ENCODE data around the gene PLAGL2.
"Not testable (repeated sequence)": the region's sequence is repeated elsewhere in the genome, so short reads cannot be mapped to it uniquely, and the experiment has no call there.

PLAGL2 gene

DNA sequence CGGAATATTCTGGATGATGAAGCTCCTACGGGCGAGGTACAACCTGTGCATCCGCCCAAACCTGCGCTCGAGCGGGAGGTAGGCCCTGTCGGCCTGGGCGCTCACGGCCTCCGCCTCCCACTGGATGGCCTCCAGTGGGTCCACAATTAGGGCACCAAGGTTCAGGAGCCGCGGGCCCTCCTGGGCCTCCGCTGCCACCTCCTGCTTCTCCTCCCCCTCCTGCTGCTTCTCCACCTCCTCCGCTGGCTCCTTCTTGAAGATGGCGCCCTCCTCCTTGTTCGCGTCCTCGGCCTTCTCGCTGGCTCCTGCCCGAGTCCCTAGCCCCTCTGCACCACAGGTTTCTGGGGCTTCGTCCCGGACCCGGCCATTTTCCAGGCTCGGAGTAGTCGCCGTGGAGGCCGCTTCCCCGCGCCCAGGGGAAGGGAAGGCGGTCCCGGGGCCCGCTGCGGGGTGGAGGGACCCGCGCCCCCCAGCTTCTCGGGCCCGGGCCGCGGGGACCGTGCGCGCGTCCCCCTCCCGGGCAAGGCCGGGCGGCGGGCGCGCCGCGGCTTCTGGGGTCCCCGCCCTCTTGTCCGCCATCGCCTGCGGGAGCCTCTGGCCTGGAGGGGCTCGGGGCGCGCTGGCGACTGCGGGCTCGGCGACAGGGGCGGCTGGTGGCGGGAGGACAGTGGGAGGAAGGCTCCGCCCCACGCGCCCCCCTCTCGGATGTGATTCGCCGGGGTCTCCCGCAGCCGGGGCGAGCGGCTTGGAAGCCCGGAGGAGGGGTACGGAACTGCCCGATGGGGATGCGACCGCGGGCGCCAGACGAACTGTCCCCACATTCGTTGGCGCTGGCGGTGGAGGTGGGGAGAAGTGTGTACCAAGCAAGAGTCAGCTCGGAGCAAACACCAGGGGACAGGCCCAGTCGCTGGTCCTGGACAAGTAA, 17.6 kb downstream of the PLAGL2 start:
- peak overlapping the region; percentile 44; the same call in 1 of the 2 replicates for H3K4me3 ChIP-seq (ENCODE audit: low read length)
- TF ChIP-seq ZNF274 (IDR thresholded peaks at IDR 0.05; ENCODE audit: low read depth, low read length) = no peak

DNA sequence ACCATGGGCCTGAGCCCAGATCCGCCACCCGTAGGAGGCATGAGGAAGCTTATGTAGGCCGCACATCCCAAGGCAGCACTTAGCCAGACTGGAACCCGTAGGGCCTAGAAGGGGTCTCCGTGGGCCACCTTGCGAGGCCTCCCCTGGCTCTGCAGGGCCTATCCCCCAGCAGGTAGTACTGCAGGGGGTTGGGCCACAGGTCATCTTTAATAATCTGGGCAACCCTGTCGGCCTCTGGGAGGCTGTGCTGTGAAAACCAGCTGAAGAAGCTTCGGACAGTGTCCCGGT, 18.5 kb downstream of the PLAGL2 start:
- no peak for TF ChIP-seq ZNF274 (IDR thresholded peaks at IDR 0.05; ENCODE audit: low read depth, low read length)
- no peak overlapping the region for H3K4me3 ChIP-seq (ENCODE audit: low read length)

DNA sequence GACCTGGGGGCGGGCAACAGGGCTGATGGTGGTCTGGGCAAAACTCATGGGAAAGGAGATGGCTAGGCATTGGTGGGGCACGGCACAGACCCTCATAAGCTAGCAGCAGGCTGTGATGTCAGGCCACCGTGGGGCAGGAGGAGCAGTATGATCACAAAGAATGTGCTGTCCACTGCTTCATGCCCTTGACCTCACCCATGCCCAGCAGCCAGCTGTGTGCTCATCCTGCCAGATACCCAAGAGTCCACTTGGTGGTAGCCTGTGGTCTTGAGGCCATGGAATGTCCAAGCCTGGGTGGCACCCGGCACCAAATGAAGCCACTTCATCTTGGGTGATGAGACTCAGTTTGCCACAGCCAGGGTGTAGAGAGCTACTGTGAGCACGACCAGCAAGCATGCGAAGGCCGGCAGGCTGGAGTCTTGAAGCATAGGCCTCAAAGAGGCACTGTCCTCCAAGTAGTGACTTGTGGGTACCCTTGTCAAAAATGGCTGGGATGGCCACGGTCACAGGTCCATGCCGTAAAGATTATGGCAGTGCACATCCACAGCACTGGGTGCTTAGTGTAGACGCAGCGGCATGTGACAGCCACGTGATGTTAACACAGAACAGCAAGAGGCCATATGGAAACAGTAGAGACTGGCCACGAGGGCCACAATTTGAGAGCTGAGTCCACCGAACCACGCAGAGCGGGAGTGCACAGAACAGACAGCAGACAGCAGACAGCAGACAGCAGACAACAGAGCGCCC, 19.0 kb downstream of the PLAGL2 start:
- no peak overlapping the region for H3K4me3 ChIP-seq (ENCODE audit: low read length)
- no peak for TF ChIP-seq ZNF274 (IDR thresholded peaks at IDR 0.05; ENCODE audit: low read depth, low read length)

DNA sequence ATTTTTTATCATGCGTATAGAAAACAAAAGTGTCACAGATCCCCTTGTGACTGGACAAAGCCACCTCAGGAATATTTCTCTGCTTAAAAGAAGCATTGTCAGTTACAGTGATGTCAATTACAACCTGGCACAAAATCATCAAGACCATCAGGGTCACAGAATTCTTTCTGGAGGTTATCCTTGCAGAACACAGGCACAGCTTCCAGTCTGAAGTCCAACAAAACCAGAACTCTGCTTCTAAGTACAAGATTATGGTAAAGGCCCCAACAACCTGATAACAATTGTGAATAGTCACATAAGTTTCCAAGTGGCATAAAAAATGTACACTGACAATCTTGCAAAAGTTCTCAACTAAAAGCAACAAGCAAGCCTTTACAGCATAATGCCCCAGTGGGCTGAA, 21.0 kb downstream of the PLAGL2 start:
- TF ChIP-seq ZNF274 (IDR thresholded peaks at IDR 0.05; ENCODE audit: low read depth, low read length) = no peak
- no peak overlapping the region for H3K4me3 ChIP-seq (ENCODE audit: low read length)

GRCh38 chr20:32184961-32185603, 22.5 kb downstream of the PLAGL2 start:
- no peak for TF ChIP-seq ZNF274 (IDR thresholded peaks at IDR 0.05; ENCODE audit: low read depth, low read length)
- H3K4me3 ChIP-seq (ENCODE audit: low read length) = no peak overlapping the region

DNA sequence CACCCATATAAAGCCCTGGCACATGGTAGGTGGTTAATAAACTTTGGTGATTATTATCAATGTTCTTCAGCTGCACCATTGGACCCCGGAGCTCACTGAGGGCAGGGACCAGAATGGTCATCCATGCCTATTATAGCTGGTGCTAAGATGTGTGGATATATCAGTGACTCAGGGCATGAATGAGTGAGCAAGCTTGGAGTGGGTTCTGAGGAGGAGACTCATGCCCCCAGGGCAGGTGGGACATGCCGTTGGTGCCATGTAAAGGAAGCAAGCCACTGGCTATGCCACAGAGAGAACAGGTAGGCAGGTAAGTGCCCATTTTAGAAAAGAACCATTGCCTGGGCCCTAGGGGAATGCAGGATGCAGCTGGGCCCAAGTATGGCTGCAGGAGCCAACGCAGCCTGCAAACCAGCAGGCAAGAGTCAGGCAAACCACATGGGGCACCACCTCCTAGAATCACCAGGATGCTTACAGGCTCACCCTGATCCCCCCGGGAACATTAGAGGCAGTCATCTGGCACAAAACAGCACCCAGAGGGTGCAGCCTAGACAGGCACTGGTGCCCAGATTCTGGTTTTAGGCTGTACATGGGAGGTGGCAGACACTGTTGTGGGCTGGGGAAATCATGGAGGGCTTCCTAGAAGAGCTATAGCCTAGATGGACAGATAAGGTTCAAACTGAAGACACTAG, 23.5 kb downstream of the PLAGL2 start:
- TF ChIP-seq ZNF274 (IDR thresholded peaks at IDR 0.05; ENCODE audit: low read depth, low read length) = no peak
- no peak overlapping the region for H3K4me3 ChIP-seq (ENCODE audit: low read length)

GRCh38 chr20:32181606-32182005, 25.9 kb downstream of the PLAGL2 start:
- no peak overlapping the region for H3K4me3 ChIP-seq (ENCODE audit: low read length)
- no peak for TF ChIP-seq ZNF274 (IDR thresholded peaks at IDR 0.05; ENCODE audit: low read depth, low read length)

DNA sequence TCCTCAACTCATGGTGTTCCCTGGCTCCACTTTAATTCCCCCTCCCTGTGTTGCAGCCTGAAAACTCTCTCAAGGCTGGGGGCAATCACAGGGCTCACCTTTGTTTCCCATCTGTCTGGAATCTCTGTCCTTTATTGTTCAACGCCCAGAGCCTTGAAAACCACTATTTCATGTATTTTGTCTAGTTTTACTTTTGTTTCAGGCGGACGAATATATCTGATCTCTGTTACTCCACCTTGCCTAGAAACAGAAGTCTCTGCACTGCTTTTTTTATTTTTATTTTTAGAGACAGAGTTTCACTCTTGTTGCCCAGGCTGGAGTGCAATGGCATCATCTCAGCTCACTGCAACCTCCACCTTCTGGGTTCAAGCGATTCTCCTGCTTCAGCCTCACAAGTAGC, 27.6 kb downstream of the PLAGL2 start:
- no peak overlapping the region for H3K4me3 ChIP-seq (ENCODE audit: low read length)
- no peak for TF ChIP-seq ZNF274 (IDR thresholded peaks at IDR 0.05; ENCODE audit: low read depth, low read length)

- no peak overlapping the region for H3K4me3 ChIP-seq (ENCODE audit: low read length)
- no peak for TF ChIP-seq ZNF274 (IDR thresholded peaks at IDR 0.05; ENCODE audit: low read depth, low read length)
These were observed 28.0 kb downstream of the PLAGL2 start for GRCh38 chr20:32179515-32179914.

DNA sequence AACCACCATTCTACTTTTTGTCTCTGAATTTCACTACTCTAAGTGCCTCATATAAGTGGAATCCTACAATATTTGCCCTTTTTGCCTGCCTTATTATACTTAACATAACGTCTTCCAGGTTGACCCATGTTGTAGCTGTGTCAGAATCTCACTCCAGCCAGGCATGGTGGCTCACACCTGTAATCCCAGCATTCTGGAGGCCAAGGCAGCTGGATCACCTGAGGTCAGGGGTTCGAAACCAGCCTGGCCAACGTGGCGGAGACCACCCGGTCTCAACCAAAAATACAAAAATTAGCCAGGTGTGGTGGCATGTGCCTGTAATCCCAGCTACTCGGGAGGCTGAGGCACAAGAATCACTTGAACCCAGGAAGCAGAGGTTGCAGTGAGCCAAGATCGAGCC, 29.8 kb downstream of the PLAGL2 start:
- H3K4me3 ChIP-seq (ENCODE audit: low read length) = not testable (repeated sequence)

DNA sequence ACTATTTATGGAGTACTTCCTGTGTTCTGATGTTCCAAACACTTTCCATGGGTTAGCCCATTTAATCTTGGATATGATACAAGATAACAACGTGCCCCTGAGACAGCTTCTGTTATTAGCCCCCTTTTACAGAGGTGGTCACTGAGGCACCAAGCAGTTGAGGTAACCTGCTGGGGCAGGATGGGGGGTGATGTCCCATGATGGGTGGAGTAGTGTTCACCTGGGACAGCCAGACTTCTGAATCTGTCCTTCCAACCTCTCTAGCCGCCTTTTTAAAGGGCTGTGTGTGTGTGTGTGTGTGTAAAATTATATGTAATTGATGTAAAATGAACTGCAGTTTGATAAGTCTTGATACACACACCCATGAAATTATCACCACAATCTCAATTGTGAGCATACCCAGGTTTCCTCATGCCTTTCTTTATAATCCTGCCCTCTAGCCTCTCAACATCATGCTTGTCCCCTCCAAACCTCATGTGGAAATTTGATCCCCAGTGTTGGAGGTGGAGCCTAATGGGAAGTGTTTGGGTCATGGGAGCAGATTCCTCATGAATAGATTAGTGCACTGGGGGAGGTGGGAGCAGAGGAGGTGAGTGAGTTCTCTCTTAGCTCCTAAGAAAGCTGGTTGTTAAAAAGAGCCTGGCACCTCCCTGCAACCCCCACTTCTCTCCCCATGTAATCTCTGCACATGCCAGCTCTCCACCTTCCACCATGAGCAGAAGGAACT, 39.2 kb downstream of the PLAGL2 start:
- no peak overlapping the region for H3K4me3 ChIP-seq (ENCODE audit: low read length)
- TF ChIP-seq ZNF274 (IDR thresholded peaks at IDR 0.05; ENCODE audit: low read depth, low read length) = no peak

GRCh38 chr20:32167552-32167951, 40.0 kb downstream of the PLAGL2 start:
- H3K4me3 ChIP-seq (ENCODE audit: low read length) = no peak overlapping the region
- TF ChIP-seq ZNF274 (IDR thresholded peaks at IDR 0.05; ENCODE audit: low read depth, low read length) = no peak

DNA sequence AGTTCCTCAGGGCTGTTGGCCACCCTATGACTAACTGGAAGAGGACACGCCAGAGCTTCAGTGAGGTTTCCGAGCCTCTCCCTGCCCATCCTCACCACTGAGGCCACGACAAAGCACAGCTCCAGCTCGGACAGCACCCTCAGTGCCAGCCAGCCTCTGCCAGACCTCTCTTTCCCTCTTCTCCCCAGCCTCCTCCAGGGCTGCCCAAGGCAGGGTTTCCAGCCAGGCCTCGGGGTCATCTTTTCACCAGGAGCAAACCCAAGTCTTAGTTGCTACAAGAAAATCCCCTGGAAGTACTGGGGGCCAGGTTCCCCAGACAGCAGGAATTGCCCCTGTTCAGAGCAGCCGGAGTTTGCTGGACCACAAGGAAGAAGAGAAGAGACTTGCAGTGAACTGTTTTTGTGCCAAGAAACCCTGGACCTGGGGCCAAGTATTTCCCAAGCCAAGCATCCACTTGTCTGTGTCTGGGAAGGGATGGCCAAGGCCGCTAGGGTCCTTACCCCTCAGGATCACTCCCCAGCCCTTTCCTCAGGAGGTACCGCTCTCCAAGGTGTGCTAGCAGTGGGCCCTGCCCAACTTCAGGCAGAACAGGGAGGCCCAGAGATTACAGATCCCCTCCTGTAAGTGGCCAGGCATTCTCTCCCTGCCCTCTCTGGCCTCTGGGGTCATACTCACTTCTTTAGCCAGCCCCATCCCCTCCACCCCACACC, 41.6 kb downstream of the PLAGL2 start:
- no peak overlapping the region for H3K4me3 ChIP-seq (ENCODE audit: low read length)
- no peak for TF ChIP-seq ZNF274 (IDR thresholded peaks at IDR 0.05; ENCODE audit: low read depth, low read length)

All from GM08714 (cell line).